ENCODE measurements around the gene TRPV2.

The TRPV2 gene

GRCh38 chr17:16455997-16456741 is 40.8 kb downstream of the TRPV2 start:
- no peak for DNase-seq (ENCODE audit: low read depth in 2 of 3, low spot score in 2 of 3)

DNA sequence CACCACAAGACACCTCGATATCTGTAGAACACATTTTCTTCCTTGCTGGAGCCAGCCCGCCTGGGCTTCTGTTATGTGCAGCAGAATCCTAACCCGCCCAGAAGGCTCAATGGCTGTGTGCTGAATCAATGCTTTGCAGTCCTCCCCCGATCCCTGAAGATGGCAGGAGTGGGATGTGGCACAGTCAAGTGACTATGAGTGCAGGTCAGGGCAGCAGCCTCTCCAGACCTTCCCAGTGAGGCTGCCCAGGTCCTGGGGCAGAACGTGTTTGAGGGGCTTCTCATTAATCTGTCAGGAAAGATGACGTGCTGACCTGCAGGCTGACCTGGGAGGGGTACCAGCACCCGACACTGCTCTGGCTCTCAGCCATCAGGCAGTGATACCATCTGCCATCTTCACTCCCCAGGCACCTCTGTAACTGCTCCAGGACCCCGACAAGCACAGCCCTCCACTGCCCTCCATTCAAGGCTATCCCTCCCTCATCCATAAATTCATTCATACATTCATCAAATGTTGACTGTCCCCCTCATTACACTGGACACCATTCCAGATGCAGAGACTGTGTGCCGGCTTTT is 41.5 kb downstream of the TRPV2 start:
- DNase-seq (ENCODE audit: low read depth in 2 of 3, low spot score in 2 of 3): no peak

GRCh38 chr17:16459271-16459670 is 43.9 kb downstream of the TRPV2 start:
- no peak for DNase-seq (ENCODE audit: low read depth in 2 of 3, low spot score in 2 of 3)

GRCh38 chr17:16459855-16460550 is 44.6 kb downstream of the TRPV2 start:
- no peak for DNase-seq (ENCODE audit: low read depth in 2 of 3, low spot score in 2 of 3)

GRCh38 chr17:16460796-16461605 is 45.6 kb downstream of the TRPV2 start:
- DNase-seq (ENCODE audit: low read depth in 2 of 3, low spot score in 2 of 3): no peak

- no peak for DNase-seq (ENCODE audit: low read depth in 2 of 3, low spot score in 2 of 3)
These were observed 46.2 kb downstream of the TRPV2 start for GRCh38 chr17:16461606-16461866.

GRCh38 chr17:16462070-16462864 is 46.9 kb downstream of the TRPV2 start:
- DNase-seq (ENCODE audit: low read depth in 2 of 3, low spot score in 2 of 3): no peak

DNA sequence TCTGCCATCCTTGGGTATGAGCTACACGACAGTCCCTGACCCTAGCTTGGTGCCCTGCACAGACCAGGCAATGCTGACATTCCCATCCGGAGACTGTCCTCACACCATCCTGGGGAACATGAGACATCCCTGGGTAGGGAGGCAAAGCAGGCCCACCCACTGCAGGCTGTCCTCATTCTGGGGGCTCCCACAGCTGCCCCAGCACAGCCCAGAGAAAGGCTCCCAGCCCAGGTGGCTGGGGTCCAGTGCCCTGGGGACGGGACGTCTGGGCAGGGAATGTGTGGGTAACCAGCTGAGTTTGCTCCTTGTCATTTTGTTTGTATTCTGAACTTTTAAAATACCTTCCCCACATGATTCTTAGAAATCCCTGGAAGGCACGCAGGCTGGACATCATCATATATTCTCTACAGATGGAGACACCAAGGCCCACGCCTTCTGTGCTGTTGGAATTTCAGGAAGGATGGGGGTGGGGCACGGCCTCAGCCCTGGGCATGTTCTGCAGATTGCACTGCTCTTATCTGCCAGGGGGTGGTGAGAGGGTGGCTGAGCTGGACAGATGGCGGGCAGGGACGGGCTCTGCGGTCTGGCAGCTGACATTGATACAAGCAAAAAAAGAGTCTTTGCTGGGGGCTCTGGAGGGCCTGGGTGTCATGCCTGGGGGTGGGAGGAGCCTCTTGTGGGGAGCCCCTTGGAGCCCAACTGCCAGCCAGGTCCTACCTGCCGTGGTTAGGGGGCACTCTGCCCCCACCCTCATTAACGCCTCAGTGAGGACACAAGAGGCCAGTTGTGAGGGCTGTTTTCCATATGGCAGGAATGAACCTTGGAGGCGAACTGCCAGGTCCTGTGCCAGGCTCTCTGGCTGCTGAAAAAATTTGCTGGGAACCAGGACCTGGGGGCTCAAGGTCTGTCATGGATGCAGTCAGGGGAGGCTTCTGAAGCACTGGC is 48.3 kb downstream of the TRPV2 start:
- DNase-seq (ENCODE audit: low read depth in 2 of 3, low spot score in 2 of 3): no peak

GRCh38 chr17:16464303-16465051 is 49.1 kb downstream of the TRPV2 start:
- no peak for DNase-seq (ENCODE audit: low read depth in 2 of 3, low spot score in 2 of 3)

DNA sequence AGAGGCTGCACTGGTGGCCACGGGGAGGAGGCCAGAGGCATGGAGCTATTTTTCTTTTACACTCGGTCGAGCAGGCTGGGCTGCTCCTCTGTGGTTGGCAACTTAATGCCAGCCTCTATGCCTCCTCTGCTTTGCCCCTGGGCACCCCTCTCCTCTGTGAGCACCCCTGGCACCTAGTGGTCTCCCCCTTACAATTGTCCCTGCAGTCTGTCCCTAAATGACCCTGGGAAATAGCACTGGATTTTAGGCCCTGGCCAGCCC is 49.6 kb downstream of the TRPV2 start:
- no peak for DNase-seq (ENCODE audit: low read depth in 2 of 3, low spot score in 2 of 3)

- no peak for DNase-seq (ENCODE audit: low read depth in 2 of 3, low spot score in 2 of 3)
These were observed 50.5 kb downstream of the TRPV2 start for GRCh38 chr17:16465861-16466338.

DNA sequence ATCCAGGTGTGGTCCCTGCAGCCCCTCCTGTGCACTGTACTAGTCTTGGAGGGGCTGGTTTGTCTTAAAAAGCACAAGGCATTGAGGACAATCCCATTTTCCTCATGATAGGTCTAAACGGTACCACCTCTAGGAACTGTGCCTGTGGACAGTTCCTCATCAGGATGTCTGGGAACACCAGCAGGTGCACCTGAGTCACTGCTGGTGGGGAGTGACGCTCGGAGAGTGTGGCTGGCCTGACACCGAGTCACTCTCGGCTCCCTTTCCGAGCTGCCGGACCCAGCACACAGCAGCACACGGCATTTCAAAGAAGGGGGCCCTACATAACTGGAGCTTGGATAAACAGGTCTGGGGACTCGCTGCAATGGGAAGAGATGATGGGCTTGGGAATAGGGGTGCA is 51.0 kb downstream of the TRPV2 start:
- DNase-seq (ENCODE audit: low read depth in 2 of 3, low spot score in 2 of 3): no peak

- DNase-seq (ENCODE audit: low read depth in 2 of 3, low spot score in 2 of 3): no peak
These were observed 51.7 kb downstream of the TRPV2 start for GRCh38 chr17:16467044-16467443.

DNA sequence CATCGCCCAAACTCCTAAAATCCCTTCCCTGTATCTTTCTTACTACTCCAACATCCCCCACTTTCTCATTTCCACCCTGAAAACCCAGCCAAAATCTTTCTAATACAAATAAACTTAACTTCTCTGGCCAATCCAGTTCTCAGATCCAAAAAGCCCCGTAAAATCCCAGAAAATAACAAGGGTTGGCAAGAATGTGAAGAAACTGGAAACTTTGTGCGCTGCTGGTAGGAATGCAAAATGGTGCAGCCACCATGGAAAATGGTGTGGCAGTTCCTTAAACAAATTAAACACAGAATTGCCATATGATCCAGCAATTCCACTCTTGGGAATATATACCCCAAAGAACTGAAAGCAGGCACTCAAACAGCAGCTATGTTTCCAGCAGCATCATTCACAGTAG is 52.5 kb downstream of the TRPV2 start:
- no peak for DNase-seq (ENCODE audit: low read depth in 2 of 3, low spot score in 2 of 3)

DNA sequence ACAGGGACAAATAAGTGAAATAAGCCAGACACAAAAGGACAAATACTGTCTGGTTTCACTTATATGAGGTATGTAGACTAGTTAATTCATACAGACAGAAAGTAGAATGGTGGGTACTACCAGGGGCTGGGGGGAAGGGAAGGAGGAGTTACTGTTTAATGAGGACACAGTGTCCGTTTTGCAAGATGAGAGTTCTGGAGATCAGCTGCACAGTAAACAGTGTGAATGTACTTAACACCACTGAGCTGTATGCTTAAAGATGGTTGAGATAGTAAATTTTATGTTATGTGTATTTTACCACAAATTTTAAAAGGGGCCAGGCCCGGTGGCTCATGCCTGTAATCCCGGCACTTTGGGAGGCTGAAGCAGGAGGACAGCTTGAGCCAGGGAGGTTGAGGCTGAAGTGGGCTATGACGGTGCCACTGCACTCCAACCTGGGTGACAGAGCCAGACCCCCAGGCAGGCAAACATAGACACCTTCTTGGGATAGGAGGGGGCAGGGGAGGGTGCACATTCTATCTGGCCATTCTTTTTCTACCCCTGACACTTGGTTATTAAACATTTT is 53.1 kb downstream of the TRPV2 start:
- DNase-seq (ENCODE audit: low read depth in 2 of 3, low spot score in 2 of 3): no peak

DNA sequence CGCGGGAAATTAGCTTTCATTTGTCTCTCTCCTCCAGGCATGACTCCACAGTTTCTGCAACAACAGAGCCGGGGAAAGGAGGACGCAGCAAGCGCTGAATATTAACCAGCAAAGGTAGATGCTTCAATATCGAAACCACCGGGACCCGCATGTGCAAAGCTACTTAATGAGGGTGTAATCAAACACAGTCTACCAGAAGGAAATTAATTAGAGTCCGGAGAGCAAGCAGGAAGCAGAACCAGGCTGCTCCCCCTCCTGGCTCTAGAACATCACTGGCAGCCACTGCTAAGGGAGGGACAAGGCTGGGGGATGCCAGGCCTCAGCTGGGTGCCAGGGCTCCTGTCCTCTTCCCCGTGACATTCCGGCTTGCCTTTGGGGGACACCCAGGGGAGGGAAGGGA is 54.9 kb downstream of the TRPV2 start:
- DNase-seq (ENCODE audit: low read depth in 2 of 3, low spot score in 2 of 3): no peak

- DNase-seq (ENCODE audit: low read depth in 2 of 3, low spot score in 2 of 3): no peak
These were observed 55.9 kb downstream of the TRPV2 start for GRCh38 chr17:16471295-16471694.

DNA sequence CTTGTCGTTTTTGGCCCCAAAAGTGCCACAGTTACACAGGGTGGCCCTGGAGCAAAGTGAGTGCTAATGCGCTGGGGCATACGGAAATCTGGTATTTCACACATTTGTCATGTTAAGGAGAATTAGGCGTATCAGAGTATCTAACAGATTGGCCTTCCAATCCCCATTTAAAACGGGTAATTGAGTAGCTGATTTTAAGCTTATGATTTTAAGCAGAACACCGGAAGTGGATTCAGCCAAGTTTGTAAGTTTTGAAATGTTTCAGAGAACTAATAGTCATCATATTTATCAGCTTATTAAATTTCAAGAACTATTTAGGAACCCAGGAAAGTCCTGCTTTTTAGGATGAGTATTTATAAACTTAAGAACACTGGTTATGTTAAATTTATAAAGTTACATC is 57.2 kb downstream of the TRPV2 start:
- no peak for DNase-seq (ENCODE audit: low read depth in 2 of 3, low spot score in 2 of 3)
